ENCODE measurements around the gene CFAP74. TPM values are rescaled to one million over a fixed set of nuclear protein-coding genes. Genes with fewer than 3 reads are reported as not detected.
"Not testable (repeated sequence)": the region's sequence is repeated elsewhere in the genome, so short reads cannot be mapped to it uniquely, and the experiment has no call there.

Gene CFAP74
- total and polyA plus RNA-seq, 3 donors from 2014 or later: 16.4 to 25.5 (median 24.9) TPM

DNA sequence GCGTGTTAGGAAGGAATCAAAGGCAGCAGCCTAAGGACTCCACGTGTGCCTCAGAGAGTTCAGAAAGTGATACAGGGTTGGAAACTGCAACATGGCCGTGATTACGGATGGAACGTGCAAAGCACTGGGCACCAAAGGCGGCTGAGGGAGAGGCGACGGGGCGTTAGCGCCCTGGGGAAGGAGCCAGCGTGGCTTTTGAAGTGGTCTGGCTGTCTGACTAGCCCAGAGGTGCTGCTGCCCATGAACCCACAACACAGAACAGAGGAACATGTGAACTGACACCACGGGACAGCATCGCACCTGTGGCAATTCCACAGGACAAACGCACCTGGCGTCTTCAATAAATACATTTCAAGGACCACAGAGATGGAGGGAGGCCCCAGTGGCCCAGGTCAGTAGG, 66.5 kb downstream of the CFAP74 start:
- no peaks in the 10 kb centered on the region for H3K9me3 ChIP-seq
- no peak overlapping the region for H3K4me3 ChIP-seq
- WGBS, 2 donors: 72 to 76% methylated on average over 15 of the region's 15 CpGs
- intact Hi-C loops (cut with DNase I; ENCODE audit: low total_unique reads): no loop called here
- no peaks in the 10 kb centered on the region for H3K36me3 ChIP-seq (ENCODE audit: low read depth, missing control alignments)
- H3K27ac ChIP-seq: no peak overlapping the region
- no peaks in the 10 kb centered on the region for H3K27me3 ChIP-seq
- no peak for DNase-seq
- H3K4me1 ChIP-seq: no peaks in the 10 kb centered on the region
- no peak for TF ChIP-seq POLR2A (IDR thresholded peaks at IDR 0.05)
- TF ChIP-seq, protein P1, sequence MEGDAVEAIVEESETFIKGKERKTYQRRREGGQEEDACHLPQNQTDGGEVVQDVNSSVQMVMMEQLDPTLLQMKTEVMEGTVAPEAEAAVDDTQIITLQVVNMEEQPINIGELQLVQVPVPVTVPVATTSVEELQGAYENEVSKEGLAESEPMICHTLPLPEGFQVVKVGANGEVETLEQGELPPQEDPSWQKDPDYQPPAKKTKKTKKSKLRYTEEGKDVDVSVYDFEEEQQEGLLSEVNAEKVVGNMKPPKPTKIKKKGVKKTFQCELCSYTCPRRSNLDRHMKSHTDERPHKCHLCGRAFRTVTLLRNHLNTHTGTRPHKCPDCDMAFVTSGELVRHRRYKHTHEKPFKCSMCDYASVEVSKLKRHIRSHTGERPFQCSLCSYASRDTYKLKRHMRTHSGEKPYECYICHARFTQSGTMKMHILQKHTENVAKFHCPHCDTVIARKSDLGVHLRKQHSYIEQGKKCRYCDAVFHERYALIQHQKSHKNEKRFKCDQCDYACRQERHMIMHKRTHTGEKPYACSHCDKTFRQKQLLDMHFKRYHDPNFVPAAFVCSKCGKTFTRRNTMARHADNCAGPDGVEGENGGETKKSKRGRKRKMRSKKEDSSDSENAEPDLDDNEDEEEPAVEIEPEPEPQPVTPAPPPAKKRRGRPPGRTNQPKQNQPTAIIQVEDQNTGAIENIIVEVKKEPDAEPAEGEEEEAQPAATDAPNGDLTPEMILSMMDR (IDR thresholded peaks at IDR 0.05): no peak

DNA sequence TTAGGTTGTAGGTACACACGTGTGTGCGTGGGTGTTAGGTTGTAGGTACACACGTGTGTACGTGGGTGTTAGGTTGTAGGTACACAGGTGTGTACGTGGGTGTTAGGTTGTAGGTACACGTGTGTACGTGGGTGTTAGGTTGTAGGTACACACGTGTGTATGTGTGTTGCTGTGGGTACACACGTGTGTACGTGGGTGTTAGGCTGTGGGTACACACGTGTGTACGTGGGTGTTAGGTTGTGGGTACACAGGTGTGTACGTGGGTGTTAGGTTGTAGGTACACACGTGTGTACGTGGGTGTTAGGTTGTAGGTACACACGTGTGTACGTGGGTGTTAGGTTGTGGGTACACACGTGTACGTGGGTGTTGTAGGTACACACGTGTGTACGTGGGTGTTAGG, 68.7 kb downstream of the CFAP74 start:
- DNase-seq; H3K27me3 ChIP-seq; H3K4me1 ChIP-seq; H3K27ac ChIP-seq; intact Hi-C loops (cut with DNase I; ENCODE audit: low total_unique reads); H3K36me3 ChIP-seq (ENCODE audit: low read depth, missing control alignments); H3K9me3 ChIP-seq; H3K4me3 ChIP-seq: not testable (repeated sequence)
- 62 to 67% methylated on average over 5 to 19 of the region's 21 CpGs for WGBS, 2 donors

DNA sequence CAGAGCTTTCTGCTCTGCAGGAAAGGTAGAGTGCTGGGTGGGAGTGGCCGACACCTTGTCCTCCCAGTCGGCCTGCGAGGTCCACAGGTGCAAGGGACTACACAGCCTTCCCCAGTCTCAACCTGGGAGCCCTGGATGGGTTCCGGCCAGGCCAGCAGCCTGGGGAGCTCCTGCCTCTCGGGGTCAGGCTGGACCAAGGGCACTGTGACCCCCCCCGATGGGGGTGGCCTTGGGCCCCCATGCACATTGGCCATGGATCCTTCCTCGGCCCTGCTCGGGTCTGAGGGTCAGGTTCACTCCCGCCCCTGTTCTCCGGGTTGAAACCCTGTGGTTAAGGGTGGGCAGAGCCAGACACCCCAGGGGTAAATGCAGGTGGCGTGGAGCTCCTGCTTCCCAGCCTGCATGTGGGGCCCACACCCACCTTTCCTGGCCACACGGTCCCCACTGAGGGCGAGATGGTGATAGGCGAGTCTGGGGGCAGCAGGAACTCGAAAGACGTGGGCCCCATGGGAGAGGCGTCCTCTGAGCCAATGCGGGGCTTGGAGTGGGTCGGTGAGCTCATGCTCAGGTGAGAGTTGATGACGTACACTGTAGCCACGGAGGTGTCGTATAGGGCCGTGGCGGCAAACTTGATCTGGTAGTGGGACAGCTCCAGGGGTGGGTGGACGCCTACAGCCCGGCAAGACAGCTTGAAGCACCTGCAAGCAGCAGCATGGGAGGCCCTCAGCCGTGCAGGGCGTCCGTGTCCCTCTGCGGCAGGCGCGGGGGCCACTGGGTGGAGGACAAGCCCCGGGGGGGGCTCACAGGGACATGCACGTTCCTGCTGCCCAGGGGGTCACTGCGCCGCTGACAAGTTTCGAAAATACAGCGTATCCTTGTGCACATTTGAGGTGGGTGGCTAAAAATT, 73.7 kb downstream of the CFAP74 start:
- Histone ChIP-seq H3K9me3 (no peaks in the 10 kb centered on the region), H3K27ac (no peak overlapping the region), H3K4me3 (no peak overlapping the region), H3K27me3 (no peaks in the 10 kb centered on the region), H3K36me3 (ENCODE audit: low read depth, missing control alignments) (no peaks in the 10 kb centered on the region), H3K4me1 (peaks cover 5% of the 10 kb centered on the region)
- DNase-seq: no peak
- intact Hi-C loops (cut with DNase I; ENCODE audit: low total_unique reads): no loop called here
- no peak for TF ChIP-seq POLR2A (IDR thresholded peaks at IDR 0.05)
- TF ChIP-seq, protein P1 (IDR thresholded peaks at IDR 0.05): no peak
- WGBS, 2 donors: 87 to 93% methylated on average over 16 to 38 of the region's 38 CpGs

- H3K9me3 ChIP-seq: no peaks in the 10 kb centered on the region
- peaks cover 5% of the 10 kb centered on the region for H3K4me1 ChIP-seq
- 73 to 84% methylated on average over 4 to 9 of the region's 10 CpGs for WGBS, 2 donors
Observed at GRCh38 chr1:1929102-1929638, 74.4 kb downstream of the CFAP74 start.

More at GRCh38 chr1:1929102-1929638, 74.4 kb downstream of the CFAP74 start:
- Histone ChIP-seq H3K4me3 (no peak overlapping the region), H3K36me3 (ENCODE audit: low read depth, missing control alignments) (no peaks in the 10 kb centered on the region), H3K27me3 (no peaks in the 10 kb centered on the region), H3K27ac (no peak overlapping the region)
- TF ChIP-seq POLR2A (IDR thresholded peaks at IDR 0.05): no peak
- TF ChIP-seq, protein P1 (IDR thresholded peaks at IDR 0.05): no peak
- intact Hi-C loops (cut with DNase I; ENCODE audit: low total_unique reads): no loop called here
- no peak for DNase-seq

All from testis (tissue), 3 donors.